Stimulated activated CD4-positive, alpha-beta T cell treated with anti-CD3 and anti-CD28 coated beads, TNF-alpha, amount 100 ng/mL, for 48 hours (primary cell): ENCODE measurements around the gene CAMK1D.

Experiments
- DNase-seq, 3 donors: peaks; one replicate each; pipeline ENCODE4 v3.0.0-alpha.2; 2020; ENCODE audit warnings: low read depth in 3 of 3

Gene CAMK1D

GRCh38 chr10:12556039-12556438, 206.7 kb downstream of the CAMK1D start:
- no peak for DNase-seq

- no peak for DNase-seq
Observed at GRCh38 chr10:12559578-12560178, 210.3 kb downstream of the CAMK1D start.

GRCh38 chr10:12561307-12561706, 212.0 kb downstream of the CAMK1D start:
- DNase-seq: no peak

GRCh38 chr10:12561720-12562119, 212.4 kb downstream of the CAMK1D start:
- DNase-seq: no peak

- no peak for DNase-seq
Observed at GRCh38 chr10:12563489-12563888, 214.1 kb downstream of the CAMK1D start.

- no peak for DNase-seq
Observed at GRCh38 chr10:12564173-12564572, 214.8 kb downstream of the CAMK1D start.

- no peak for DNase-seq
Observed at GRCh38 chr10:12566161-12567115, 217.1 kb downstream of the CAMK1D start.

GRCh38 chr10:12568391-12569009, 219.2 kb downstream of the CAMK1D start:
- no peak for DNase-seq

GRCh38 chr10:12572281-12572680, 222.9 kb downstream of the CAMK1D start:
- no peak for DNase-seq

- no peak for DNase-seq
Observed at GRCh38 chr10:12577610-12578009, 228.3 kb downstream of the CAMK1D start.

- DNase-seq: no peak
Observed at GRCh38 chr10:12579954-12580858, 230.9 kb downstream of the CAMK1D start.

GRCh38 chr10:12583891-12584595, 234.7 kb downstream of the CAMK1D start:
- no peak for DNase-seq

- DNase-seq: no peak
Observed at GRCh38 chr10:12586741-12587140, 237.4 kb downstream of the CAMK1D start.

GRCh38 chr10:12587451-12587888, 238.1 kb downstream of the CAMK1D start:
- no peak for DNase-seq

- DNase-seq: no peak
Observed at GRCh38 chr10:12588091-12588860, 238.9 kb downstream of the CAMK1D start.

- no peak for DNase-seq
Observed at GRCh38 chr10:12589291-12589690, 239.9 kb downstream of the CAMK1D start.

GRCh38 chr10:12589791-12590190, 240.4 kb downstream of the CAMK1D start:
- DNase-seq: no peak

- no peak for DNase-seq
Observed at GRCh38 chr10:12590675-12591659, 241.6 kb downstream of the CAMK1D start.

GRCh38 chr10:12592967-12593366, 243.6 kb downstream of the CAMK1D start:
- no peak for DNase-seq
